Esophagus squamous epithelium (tissue), 4 donors: ENCODE data around the gene METTL6.
"Not testable (repeated sequence)": the region's sequence is repeated elsewhere in the genome, so short reads cannot be mapped to it uniquely, and the experiment has no call there.

ENCODE experiments used
- POLR2A ChIP-seq, 4 donors: fragments of 450-650 bp; IDR thresholded peaks; one replicate each; pipeline ENCODE4 v1.6.1; 2017; ENCODE audit warnings: antibody characterized with exemption in 4 of 4, mild to moderate bottlenecking in 4 of 4, moderate library complexity in 3 of 4
- TF ChIP-seq, protein P1 (sequence below), 6 experiments: fragments of 450-650 bp in 4 of 6; fragments of 200-600 bp in 2 of 6; sonication (generic) in 2 of 6; IDR thresholded peaks; one replicate each; pipeline ENCODE4 v1.5.1; 2016 to 2019; ENCODE audit warnings: antibody characterized with exemption in 6 of 6, mild to moderate bottlenecking in 4 of 6, moderate library complexity in 4 of 6

DNA sequence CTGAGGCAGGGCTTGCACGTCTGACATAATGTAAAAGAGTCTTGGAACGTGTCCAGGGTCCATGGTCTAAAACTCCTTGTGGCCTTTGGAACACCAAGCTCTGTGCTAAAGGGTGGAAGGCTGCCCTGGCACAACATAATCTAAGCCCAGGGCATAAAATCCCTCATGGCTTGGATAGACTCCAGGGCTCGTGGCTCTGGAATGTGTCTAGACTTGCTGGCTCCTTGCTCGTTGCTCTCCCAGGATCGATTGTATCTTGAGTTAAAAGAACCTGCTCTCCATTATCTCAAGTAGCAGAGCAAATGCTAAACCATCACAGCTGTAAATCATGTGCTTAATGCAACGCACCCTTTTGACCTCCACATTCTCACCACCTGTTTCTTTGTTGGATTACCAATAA, 63.3 kb downstream of the METTL6 start:
- not testable (repeated sequence) for TF ChIP-seq POLR2A (IDR thresholded peaks at IDR 0.05)
- TF ChIP-seq, protein P1, sequence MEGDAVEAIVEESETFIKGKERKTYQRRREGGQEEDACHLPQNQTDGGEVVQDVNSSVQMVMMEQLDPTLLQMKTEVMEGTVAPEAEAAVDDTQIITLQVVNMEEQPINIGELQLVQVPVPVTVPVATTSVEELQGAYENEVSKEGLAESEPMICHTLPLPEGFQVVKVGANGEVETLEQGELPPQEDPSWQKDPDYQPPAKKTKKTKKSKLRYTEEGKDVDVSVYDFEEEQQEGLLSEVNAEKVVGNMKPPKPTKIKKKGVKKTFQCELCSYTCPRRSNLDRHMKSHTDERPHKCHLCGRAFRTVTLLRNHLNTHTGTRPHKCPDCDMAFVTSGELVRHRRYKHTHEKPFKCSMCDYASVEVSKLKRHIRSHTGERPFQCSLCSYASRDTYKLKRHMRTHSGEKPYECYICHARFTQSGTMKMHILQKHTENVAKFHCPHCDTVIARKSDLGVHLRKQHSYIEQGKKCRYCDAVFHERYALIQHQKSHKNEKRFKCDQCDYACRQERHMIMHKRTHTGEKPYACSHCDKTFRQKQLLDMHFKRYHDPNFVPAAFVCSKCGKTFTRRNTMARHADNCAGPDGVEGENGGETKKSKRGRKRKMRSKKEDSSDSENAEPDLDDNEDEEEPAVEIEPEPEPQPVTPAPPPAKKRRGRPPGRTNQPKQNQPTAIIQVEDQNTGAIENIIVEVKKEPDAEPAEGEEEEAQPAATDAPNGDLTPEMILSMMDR (IDR thresholded peaks at IDR 0.05) = not testable (repeated sequence)
